OCI-LY3 (cell line): ENCODE measurements around the gene KCTD16.

Source experiments
- H2AFZ ChIP-seq: fragments of 200-600, 300-600 bp; shearing (Covaris generic); 2 replicates; pipeline ENCODE4 v1.6.0; 2014; ENCODE audit warnings: antibody characterized with exemption, low read depth, low read length
- H3K27ac ChIP-seq: fragments of 200-600, 300-600 bp; sonication (generic); 2 replicates; pipeline ENCODE4 v1.5.1; 2014; ENCODE audit warnings: mild to moderate bottlenecking, low read length, moderate library complexity, mixed read lengths
- H3K27me3 ChIP-seq: fragments of 200-600, 300-600 bp; sonication (generic); 2 replicates; pipeline ENCODE4 v1.6.1; 2014; ENCODE audit warnings: low read depth, low read length, mixed read lengths
- H3K36me3 ChIP-seq: fragments of 200-600, 300-600 bp; sonication (generic); replicated peaks from 2 replicates; pipeline ENCODE3; 2014; ENCODE audit warnings: low read depth, low read length, mixed read lengths
- H3K4me1 ChIP-seq: fragments of 300-600, 200-600 bp; sonication (generic); 2 replicates; pipeline ENCODE4 v1.6.1; 2014; ENCODE audit warnings: low read length, mixed read lengths
- H3K4me2 ChIP-seq: fragments of 200-600, 300-600 bp; sonication (generic); 2 replicates; pipeline ENCODE4 v1.6.1; 2014; ENCODE audit warnings: low read length, mixed read lengths
- H3K4me3 ChIP-seq: fragments of 300-600, 200-600 bp; sonication (generic); 2 replicates; pipeline ENCODE4 v1.5.1; 2014; ENCODE audit warnings: antibody characterized with exemption, mild to moderate bottlenecking, low read length, moderate library complexity
- H3K79me2 ChIP-seq: fragments of 300-600, 200-600 bp; shearing (Covaris generic); 2 replicates; pipeline ENCODE4 v1.6.1; 2014; ENCODE audit warnings: mild to moderate bottlenecking, low read length, mixed read lengths
- H3K9ac ChIP-seq: fragments of 300-600, 200-600 bp; shearing (Covaris generic); 2 replicates; pipeline ENCODE4 v1.6.0; 2014; ENCODE audit warnings: mild to moderate bottlenecking, low read length, moderate library complexity
- H3K9me3 ChIP-seq: fragments of 200-600, 300-600 bp; shearing (Covaris generic); 2 replicates; pipeline ENCODE4 v1.6.1; 2014; ENCODE audit warnings: low read length, mixed read lengths; ENCODE audit not compliant: insufficient read depth
- H4K20me1 ChIP-seq: fragments of 200-600, 300-600 bp; sonication (generic); 2 replicates; pipeline ENCODE4 v1.6.1; 2016; ENCODE audit warnings: low read length, mixed read lengths; ENCODE audit not compliant: insufficient read depth
- EZH2phosphoT487 ChIP-seq: fragments of 200-600 bp; shearing (Covaris generic); IDR thresholded peaks from 2 replicates; pipeline ENCODE4 v1.6.1; 2018; ENCODE audit warnings: antibody characterized with exemption, mixed run types, low read depth
- TF ChIP-seq, protein P1 (sequence below): fragments of 200-600, 300-600 bp; sonication (generic); IDR thresholded peaks from 2 replicates; pipeline ENCODE4 v1.5.1; 2014; ENCODE audit warnings: antibody characterized with exemption, low read length, low read depth

KCTD16 gene

DNA sequence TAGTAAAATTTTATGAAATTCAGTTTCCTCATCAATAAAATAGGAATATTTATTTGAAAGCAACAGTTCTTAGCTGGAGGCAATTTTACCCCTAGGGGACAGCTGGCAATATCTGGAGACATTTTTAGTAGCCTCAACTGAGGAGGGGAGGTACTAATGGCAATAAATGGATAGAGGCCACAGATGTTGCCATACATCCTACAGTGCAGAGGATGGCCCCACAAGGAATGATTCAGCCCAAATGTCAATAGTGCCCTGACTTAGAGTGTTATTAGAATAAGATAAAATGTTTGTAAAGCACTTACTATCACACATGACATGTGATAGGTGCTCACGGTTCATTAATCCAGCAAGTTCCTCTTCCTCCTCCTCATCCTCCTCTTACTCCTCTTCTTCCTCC lies 293.6 kb downstream of the KCTD16 start:
- Histone ChIP-seq H3K36me3 (no peaks in the 10 kb centered on the region), H3K27ac (no peak overlapping the region), H3K4me1 (no peaks in the 10 kb centered on the region), H4K20me1 (no peaks in the 10 kb centered on the region), H2AFZ (no peak overlapping the region), H3K9ac (no peak overlapping the region), H3K4me3 (no peak overlapping the region), H3K79me2 (no peaks in the 10 kb centered on the region), H3K27me3 (no peaks in the 10 kb centered on the region), H3K4me2 (no peak overlapping the region), H3K9me3 (no peaks in the 10 kb centered on the region)
- TF ChIP-seq, protein P1, sequence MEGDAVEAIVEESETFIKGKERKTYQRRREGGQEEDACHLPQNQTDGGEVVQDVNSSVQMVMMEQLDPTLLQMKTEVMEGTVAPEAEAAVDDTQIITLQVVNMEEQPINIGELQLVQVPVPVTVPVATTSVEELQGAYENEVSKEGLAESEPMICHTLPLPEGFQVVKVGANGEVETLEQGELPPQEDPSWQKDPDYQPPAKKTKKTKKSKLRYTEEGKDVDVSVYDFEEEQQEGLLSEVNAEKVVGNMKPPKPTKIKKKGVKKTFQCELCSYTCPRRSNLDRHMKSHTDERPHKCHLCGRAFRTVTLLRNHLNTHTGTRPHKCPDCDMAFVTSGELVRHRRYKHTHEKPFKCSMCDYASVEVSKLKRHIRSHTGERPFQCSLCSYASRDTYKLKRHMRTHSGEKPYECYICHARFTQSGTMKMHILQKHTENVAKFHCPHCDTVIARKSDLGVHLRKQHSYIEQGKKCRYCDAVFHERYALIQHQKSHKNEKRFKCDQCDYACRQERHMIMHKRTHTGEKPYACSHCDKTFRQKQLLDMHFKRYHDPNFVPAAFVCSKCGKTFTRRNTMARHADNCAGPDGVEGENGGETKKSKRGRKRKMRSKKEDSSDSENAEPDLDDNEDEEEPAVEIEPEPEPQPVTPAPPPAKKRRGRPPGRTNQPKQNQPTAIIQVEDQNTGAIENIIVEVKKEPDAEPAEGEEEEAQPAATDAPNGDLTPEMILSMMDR: no peak
- no peak for TF ChIP-seq EZH2phosphoT487

DNA sequence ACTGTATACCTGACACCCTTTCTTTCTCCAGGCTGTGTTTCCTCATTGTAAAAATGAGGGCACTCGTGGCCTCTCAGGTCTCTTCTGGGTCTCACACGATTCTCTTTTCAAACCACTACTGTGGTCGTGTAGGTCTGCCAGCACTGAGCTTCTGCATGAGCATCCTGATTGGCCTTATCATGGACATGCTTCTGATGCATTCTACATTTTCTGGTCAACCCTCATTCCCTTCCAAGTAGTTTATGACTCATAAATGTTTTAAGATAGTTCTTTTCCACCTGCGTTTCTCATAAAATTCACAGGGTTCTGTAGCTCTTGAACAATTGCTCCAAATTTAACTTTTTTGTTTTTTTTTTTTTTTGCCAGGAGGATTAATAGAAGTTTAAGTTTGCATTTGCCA lies 294.8 kb downstream of the KCTD16 start:
- TF ChIP-seq, protein P1: no peak
- TF ChIP-seq EZH2phosphoT487: no peak
- H3K36me3 ChIP-seq: no peaks in the 10 kb centered on the region
- H3K4me1 ChIP-seq: no peaks in the 10 kb centered on the region
- H3K9me3 ChIP-seq: no peaks in the 10 kb centered on the region
- no peak overlapping the region for H3K9ac ChIP-seq
- H2AFZ ChIP-seq: no peak overlapping the region
- H3K4me3 ChIP-seq: no peak overlapping the region
- no peak overlapping the region for H3K4me2 ChIP-seq
- H4K20me1 ChIP-seq: no peaks in the 10 kb centered on the region
- H3K27me3 ChIP-seq: no peaks in the 10 kb centered on the region
- no peaks in the 10 kb centered on the region for H3K79me2 ChIP-seq
- H3K27ac ChIP-seq: no peak overlapping the region

DNA sequence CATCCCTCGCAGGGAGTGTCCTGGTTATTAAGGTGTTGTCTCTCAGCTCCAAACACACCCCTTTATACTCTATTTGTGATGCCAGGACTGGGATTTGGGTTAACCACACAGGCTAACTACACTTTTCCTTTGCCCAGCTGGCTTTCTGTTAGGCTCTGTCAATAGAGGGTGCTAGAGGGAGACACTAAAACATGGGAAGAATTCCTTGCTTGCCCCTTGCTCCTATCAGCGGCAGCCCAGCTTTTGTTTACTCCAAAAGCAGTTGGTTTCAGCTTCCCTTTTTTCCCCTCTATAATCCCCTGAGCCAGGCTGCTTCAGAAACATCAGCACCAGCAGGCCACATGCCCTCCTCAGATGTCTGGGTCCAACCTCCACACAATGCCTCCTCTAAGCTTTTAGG lies 297.1 kb downstream of the KCTD16 start:
- Histone ChIP-seq H3K79me2 (no peaks in the 10 kb centered on the region), H3K4me1 (no peaks in the 10 kb centered on the region), H3K36me3 (no peaks in the 10 kb centered on the region), H4K20me1 (no peaks in the 10 kb centered on the region), H3K9ac (no peak overlapping the region), H3K4me2 (no peak overlapping the region), H3K27ac (no peak overlapping the region), H3K9me3 (no peaks in the 10 kb centered on the region), H2AFZ (no peak overlapping the region), H3K4me3 (no peak overlapping the region), H3K27me3 (no peaks in the 10 kb centered on the region)
- TF ChIP-seq, protein P1: peak; percentile 21; the same call in 1 of the 2 replicates
- TF ChIP-seq EZH2phosphoT487: no peak

DNA sequence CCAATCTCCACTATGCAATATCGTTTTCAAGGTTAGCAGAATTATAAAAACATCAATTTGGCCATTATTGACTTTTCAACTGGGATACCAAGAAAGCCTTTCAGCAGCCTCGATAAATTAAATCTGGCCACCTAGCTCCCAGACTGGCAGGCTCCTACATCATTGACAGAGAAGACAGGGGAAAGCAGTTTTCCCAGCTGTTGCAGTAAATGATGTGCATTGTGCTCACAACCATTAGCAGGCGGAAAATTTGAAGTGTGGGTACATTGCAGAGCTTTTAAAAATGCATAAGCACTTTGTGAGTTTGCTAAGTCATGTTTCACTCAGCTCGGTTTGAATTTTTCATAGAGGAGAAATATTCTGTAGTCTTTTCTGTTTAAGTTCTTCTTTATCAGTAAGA lies 297.9 kb downstream of the KCTD16 start:
- Histone ChIP-seq H3K4me1 (no peaks in the 10 kb centered on the region), H3K79me2 (no peaks in the 10 kb centered on the region), H3K9ac (no peak overlapping the region), H3K36me3 (no peaks in the 10 kb centered on the region), H3K4me2 (no peak overlapping the region), H3K9me3 (no peaks in the 10 kb centered on the region), H3K27ac (no peak overlapping the region), H3K27me3 (no peaks in the 10 kb centered on the region), H2AFZ (no peak overlapping the region), H4K20me1 (no peaks in the 10 kb centered on the region), H3K4me3 (no peak overlapping the region)
- TF ChIP-seq, protein P1: no peak
- no peak for TF ChIP-seq EZH2phosphoT487
